ENCODE data around the gene PLEKHB1. TPM values are rescaled to one million over a fixed set of nuclear protein-coding genes. Genes with fewer than 3 reads are reported as not detected.

Gene PLEKHB1, protein sequence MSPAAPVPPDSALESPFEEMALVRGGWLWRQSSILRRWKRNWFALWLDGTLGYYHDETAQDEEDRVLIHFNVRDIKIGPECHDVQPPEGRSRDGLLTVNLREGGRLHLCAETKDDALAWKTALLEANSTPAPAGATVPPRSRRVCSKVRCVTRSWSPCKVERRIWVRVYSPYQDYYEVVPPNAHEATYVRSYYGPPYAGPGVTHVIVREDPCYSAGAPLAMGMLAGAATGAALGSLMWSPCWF
- 2.3 and 3.5 TPM in 2 replicates for total RNA-seq (2013; cell fraction: nucleolus; rRNA removed)
- 0.98 and 2.0 TPM in 2 replicates for total RNA-seq (2014; rRNA removed)
- 0.58 and 0.97 TPM in 2 replicates for total RNA-seq (2014; rRNA removed; fragmentation: Illumina TruSeq; extraction: Trizol)
- total RNA-seq (2021) = 1.0 and 2.6 TPM in 2 replicates
- 0.26 TPM for polyA plus RNA-seq (2011; ENCODE audit: low read depth)
- 1.9 and 2.3 TPM in 2 replicates for polyA plus RNA-seq (2011; rRNA removed)
- 4.7 and 5.6 TPM in 2 replicates for polyA plus RNA-seq (2011; cell fraction: cytosol; rRNA removed)
- polyA plus RNA-seq (2011; cell fraction: nucleus; rRNA removed) = 4.5 and 6.3 TPM in 2 replicates
- 1.1 and 1.3 TPM in 2 replicates for polyA plus RNA-seq (2012)
- 0.82 and 0.88 TPM in 2 replicates for polyA plus RNA-seq (2014; fragmentation: Illumina TruSeq; extraction: Trizol)
- polyA plus RNA-seq (2014; fragmentation: Nextera tagmentation; extraction: Ambion mirVana) = 1 to 10 TPM in 1 of 2 experiments, under 1 TPM in 1; 0.79 to 1.1 TPM
- polyA plus RNA-seq (2014; rRNA removed) = 1.6 and 3.1 TPM in 2 replicates
- 1 to 10 TPM in 1 of 2 experiments, not detected in 1; 1.5 TPM for polyA plus RNA-seq (2016; fragmentation: Nextera tagmentation; extraction: Ambion mirVana)
- 1.9 and 2.6 TPM in 2 replicates for polyA minus RNA-seq (2011; rRNA and poly(A)+ RNA removed)
- 1.9 TPM in 1 of 2 replicates, not detected in the other for polyA minus RNA-seq (2011; cell fraction: cytosol; rRNA and poly(A)+ RNA removed)
- 0.97 and 2.2 TPM in 2 replicates for polyA minus RNA-seq (2011; cell fraction: nucleus; rRNA and poly(A)+ RNA removed)
- Bru-seq, nascent RNA = percentile 29 among the genes with signal in this experiment
- percentile 32 among the genes with signal in this experiment for BruChase-seq, experiment 1, labeled RNA remaining after a 6-hour chase
- percentile 23 among the genes with signal in this experiment for BruChase-seq, experiment 2, labeled RNA remaining after a 2-hour chase
- long read RNA-seq, experiment 1, partial matches to known transcripts = 0 of 5 reads
- long read RNA-seq, experiment 1, other reads (novel, unspliced or antisense) = 1 of 5 reads
- long read RNA-seq, experiment 2, partial matches to known transcripts = 0 of 5 reads
- long read RNA-seq, experiment 2, other reads (novel, unspliced or antisense) = 1 of 5 reads

DNA sequence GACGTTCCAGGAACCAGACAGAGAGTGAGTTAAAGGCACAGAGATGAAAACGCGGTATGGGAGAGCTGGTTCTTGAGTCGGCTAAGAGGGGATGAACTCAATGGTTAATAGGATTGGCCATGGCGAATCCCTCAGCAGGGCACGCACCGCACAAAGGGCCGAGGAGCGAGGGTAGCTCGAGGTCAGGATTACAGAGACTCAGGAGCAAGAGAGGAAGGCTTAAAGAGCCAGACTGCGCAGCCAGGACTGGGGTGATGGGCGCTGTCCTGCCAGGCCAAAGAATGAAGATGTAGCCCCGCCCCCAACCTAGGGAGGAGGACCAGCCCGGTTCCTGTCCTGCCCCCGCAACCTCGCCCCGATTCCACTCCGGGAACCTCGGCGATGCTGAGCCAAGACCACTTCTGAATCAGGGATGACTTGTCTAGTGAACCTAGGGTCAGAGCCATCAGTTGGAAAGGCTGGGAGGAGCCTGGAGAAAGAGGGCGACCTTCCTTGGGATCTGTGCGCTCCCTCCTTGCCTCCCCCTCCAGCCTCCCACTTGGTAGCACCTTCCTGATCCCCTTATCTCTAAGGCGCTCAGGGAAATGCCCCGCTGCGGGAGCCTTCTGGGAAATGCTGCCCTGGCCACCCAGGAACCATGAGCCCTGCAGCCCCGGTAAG is at the start of gene PLEKHB1:
PLEKHB1 (plus strand) TSS at position 610 of the 660 bp plus-strand sequence; CDS start at position 638, 28 bp downstream.
- no peak for DNase-seq (ENCODE audit: low read depth, low spot score)

More for the DNA sequence above, at the start of gene PLEKHB1:
- H2AFZ ChIP-seq (ENCODE audit: control insufficient read depth, low read depth, low read length) = no peak within 1 kb of the TSS
- no peaks in the 10 kb centered on the region for H3K79me2 ChIP-seq (ENCODE audit: control insufficient read depth, insufficient read depth, low read length)
- WGBS (ENCODE audit: insufficient coverage, insufficient replicate concordance, low lambda C conversion rate, missing lambda C conversion rate) = 65% methylated on average over 26 of the region's 26 CpGs
- H3K4me3 ChIP-seq = peak within 1 kb of the TSS; percentile 8; the same call in 1 of the 2 replicates
- H3K36me3 ChIP-seq (ENCODE audit: control insufficient read depth in 2 of 2, insufficient read depth in 2 of 2, low read length in 1 of 2) = no peaks in the 10 kb centered on the region
- CTCF ChIA-PET = interaction anchor here (0.8 to 2.5 kb wide), 3 partner anchors 21 to 167 kb away, joined by 3 to 15 read pairs (median 4); no protein-coding TSS in a partner anchor
- POLR2A ChIA-PET = no interaction called here
- H3K27ac ChIP-seq (ENCODE audit: control insufficient read depth, insufficient read depth) = no peak within 1 kb of the TSS
- BruUV-seq (replicated peaks) = no TSS peak
- in situ Hi-C loops (cut with MboI) (no loop called here), intact Hi-C loops (cut with micrococcal nuclease; ENCODE audit: unreplicated experiment) (no loop called here)
- TF ChIP-seq ZSCAN29 (IDR thresholded peaks at IDR 0.05) = no peak
- no peak for TF ChIP-seq EGR1 (IDR thresholded peaks at IDR 0.05; ENCODE audit: borderline replicate concordance in 1 of 2, low read depth in 2 of 2, low read length in 2 of 2)
- TF ChIP-seq MEF2A (IDR thresholded peaks at IDR 0.05; ENCODE audit: insufficient read depth, low read depth, low read length) = no peak
- TF ChIP-seq LARP7 (IDR thresholded peaks at IDR 0.05) = no peak
- TF ChIP-seq ZZZ3 (IDR thresholded peaks at IDR 0.05; ENCODE audit: control insufficient read depth, insufficient read length, low read depth) = no peak
- TF ChIP-seq, protein P1, sequence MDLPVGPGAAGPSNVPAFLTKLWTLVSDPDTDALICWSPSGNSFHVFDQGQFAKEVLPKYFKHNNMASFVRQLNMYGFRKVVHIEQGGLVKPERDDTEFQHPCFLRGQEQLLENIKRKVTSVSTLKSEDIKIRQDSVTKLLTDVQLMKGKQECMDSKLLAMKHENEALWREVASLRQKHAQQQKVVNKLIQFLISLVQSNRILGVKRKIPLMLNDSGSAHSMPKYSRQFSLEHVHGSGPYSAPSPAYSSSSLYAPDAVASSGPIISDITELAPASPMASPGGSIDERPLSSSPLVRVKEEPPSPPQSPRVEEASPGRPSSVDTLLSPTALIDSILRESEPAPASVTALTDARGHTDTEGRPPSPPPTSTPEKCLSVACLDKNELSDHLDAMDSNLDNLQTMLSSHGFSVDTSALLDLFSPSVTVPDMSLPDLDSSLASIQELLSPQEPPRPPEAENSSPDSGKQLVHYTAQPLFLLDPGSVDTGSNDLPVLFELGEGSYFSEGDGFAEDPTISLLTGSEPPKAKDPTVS (IDR thresholded peaks at IDR 0.05; ENCODE audit: low read depth, low read length) = no peak
- no peak for TF ChIP-seq ZNF24 (IDR thresholded peaks at IDR 0.05)
- no peaks in the 10 kb centered on the region for H3K9me3 ChIP-seq (replicated peaks; ENCODE audit: control insufficient read depth, insufficient read depth, low read length)
- ATAC-seq (no peak), FAIRE-seq (no peak)
- H4K20me1 ChIP-seq (ENCODE audit: control insufficient read depth, insufficient read depth) = no peaks in the 10 kb centered on the region
- no peaks in the 10 kb centered on the region for H3K4me1 ChIP-seq (ENCODE audit: control insufficient read depth, insufficient read depth, low read length)
- peak within 1 kb of the TSS; percentile 74 for H3K4me2 ChIP-seq (ENCODE audit: control insufficient read depth, insufficient read depth)
- no peak within 1 kb of the TSS for H3K9ac ChIP-seq (ENCODE audit: control insufficient read depth, insufficient read depth, low read length)
- RAD21 ChIA-PET (ENCODE audit: unreplicated experiment) = no interaction called here
- SMC1A ChIA-PET (ENCODE audit: uncharacterized antibody, unreplicated experiment) = interaction anchor here (0.6 to 2.6 kb wide), 2 partner anchors 52 to 165 kb away, joined by 3 to 10 read pairs; no protein-coding TSS in a partner anchor
- H3K27me3 ChIP-seq (replicated peaks in 1 of 2; ENCODE audit: control insufficient read depth in 2 of 2, insufficient read depth in 2 of 2, low read length in 1 of 2) = no peaks in the 10 kb centered on the region
